B cell (primary cell): ENCODE results near the gene UBE2E3. TPM values are rescaled to one million over a fixed set of nuclear protein-coding genes. Genes with fewer than 3 reads are reported as not detected.

ENCODE experiments used
- ATAC-seq: fragments of 200-7000 bp; cut with Tn5 transposase; one replicate; pipeline ENCODE4 v1.10.0; 2021; ENCODE audit warnings: low read depth, mild to moderate bottlenecking, moderate number of reproducible peaks, moderate library complexity
- CTCF ChIA-PET: fragments of 350-600 bp; sonication (Branson Sonifier 250); formaldehyde crosslinking; loops from one replicate; lab custom pipeline; 2021; ENCODE audit warnings: antibody characterized with exemption, inconsistent platforms; lab: Charles Lee
- POLR2A ChIA-PET: fragments of 350-600 bp; sonication (Branson Sonifier 250); formaldehyde crosslinking; loops from one replicate; lab custom pipeline; 2021; ENCODE audit warnings: antibody characterized with exemption; lab: Charles Lee
- DNase-seq: peaks from one replicate; pipeline ENCODE4 v3.0.0; 2013
- H2AFZ ChIP-seq: 2 replicates; pipeline ENCODE4 v1.6.1; 2012; ENCODE audit warnings: mild to moderate bottlenecking, low read depth, low read length; ENCODE audit not compliant: insufficient read depth, poor library complexity, severe bottlenecking
- H3K27ac ChIP-seq, 2 donors: 1 replicate in 1 of 2; 2 replicates in 1 of 2; pipeline ENCODE4 v1.5.1; 2012 to 2013; ENCODE audit warnings: low read length in 2 of 2, mild to moderate bottlenecking in 2 of 2, moderate library complexity in 1 of 2
- H3K27me3 ChIP-seq, 4 experiments: fragments of 200-600 bp in 1 of 4; sonication (generic) in 1 of 4; replicated peaks in 1 of 4; 1 replicate in 2 of 4; 2 replicates in 2 of 4; pipeline versions ENCODE4 v1.6.1 to v1.7.0; 2013 to 2016; ENCODE audit warnings: low read length in 3 of 4, mild to moderate bottlenecking in 2 of 4, mixed read lengths in 1 of 4, moderate library complexity in 1 of 4; ENCODE audit not compliant: insufficient read depth in 4 of 4, control insufficient read depth in 3 of 4; ENCODE audit errors: control extremely low read depth in 1 of 4
- H3K36me3 ChIP-seq, 2 experiments: replicated peaks in 1 of 2; 1 replicate in 1 of 2; 2 replicates in 1 of 2; pipeline versions ENCODE4 v1.6.1 to v1.7.1; 2013; ENCODE audit warnings: low read length in 1 of 2; ENCODE audit not compliant: insufficient read depth in 2 of 2, control insufficient read depth in 1 of 2; ENCODE audit errors: control extremely low read depth in 1 of 2, extremely low read depth in 1 of 2
- H3K4me1 ChIP-seq, 2 donors: fragments of 200-600 bp in 1 of 2; sonication (generic) in 1 of 2; 1 replicate in 1 of 2; 2 replicates in 1 of 2; pipeline versions ENCODE4 v1.5.1 to v1.6.1; 2013 to 2017; ENCODE audit warnings: low read length in 2 of 2; ENCODE audit not compliant: control insufficient read depth in 2 of 2, insufficient read depth in 2 of 2
- H3K4me2 ChIP-seq: replicated peaks from 2 replicates; pipeline ENCODE3; 2012; ENCODE audit warnings: mild to moderate bottlenecking, low read depth, low read length; ENCODE audit not compliant: poor library complexity, severe bottlenecking
- H3K4me3 ChIP-seq, 5 experiments: fragments of 200-600 bp in 1 of 5; sonication (generic) in 1 of 5; 1 replicate in 3 of 5; 2 replicates in 2 of 5; pipeline versions ENCODE4 v1.5.1 to v1.7.0; 2011 to 2016; ENCODE audit warnings: low read length in 4 of 5, mild to moderate bottlenecking in 4 of 5, low read depth in 2 of 5, control low read depth in 1 of 5, moderate library complexity in 1 of 5; ENCODE audit not compliant: insufficient read depth in 1 of 5; ENCODE audit errors: control extremely low read depth in 1 of 5, extremely low read depth in 1 of 5
- H3K79me2 ChIP-seq: fragments of 200-600 bp; sonication (generic); one replicate; pipeline ENCODE4 v1.6.0; 2016; ENCODE audit warnings: low read length; ENCODE audit not compliant: control insufficient read depth, insufficient read depth
- H3K9ac ChIP-seq: fragments of 200-600 bp; sonication (generic); 2 replicates; pipeline ENCODE4 v1.6.1; 2017; ENCODE audit warnings: mild to moderate bottlenecking, low read length, moderate library complexity
- H3K9me3 ChIP-seq, 3 donors: one replicate each; pipeline versions ENCODE4 v1.6.1 to v1.7.1; 2013; ENCODE audit warnings: low read length in 2 of 3; ENCODE audit not compliant: control insufficient read depth in 2 of 3, insufficient read depth in 1 of 3; ENCODE audit errors: control extremely low read depth in 1 of 3
- H4K20me1 ChIP-seq: 2 replicates; pipeline ENCODE4 v1.6.0; 2012; ENCODE audit warnings: mild to moderate bottlenecking, low read length; ENCODE audit not compliant: insufficient read depth, control insufficient read depth, poor library complexity, severe bottlenecking
- H3K27ac Mint-ChIP-seq: one replicate; pipeline ENCODE4 v1.8.0; 2021; ENCODE audit warnings: mixed read lengths
- H3K27me3 Mint-ChIP-seq: one replicate; pipeline ENCODE4 v1.8.0; 2021; ENCODE audit warnings: mixed read lengths
- H3K4me1 Mint-ChIP-seq: one replicate; pipeline ENCODE4 v1.8.0; 2021; ENCODE audit warnings: mixed read lengths
- H3K4me3 Mint-ChIP-seq: one replicate; pipeline ENCODE4 v1.8.0; 2021; ENCODE audit warnings: mixed read lengths
- H3K9me3 Mint-ChIP-seq: one replicate; pipeline ENCODE4 v1.8.0; 2022; ENCODE audit warnings: mixed read lengths; ENCODE audit not compliant: insufficient read depth
- CTCF ChIP-seq: fragments of 200-600 bp; IDR thresholded peaks from one replicate; pipeline ENCODE4 v1.8.0; 2022; ENCODE audit warnings: antibody characterized with exemption, mild to moderate bottlenecking
- EZH2 ChIP-seq: IDR thresholded peaks from 2 replicates; pipeline ENCODE4 v1.6.1; 2012; ENCODE audit warnings: borderline replicate concordance, low read depth, mild to moderate bottlenecking, moderate library complexity, low read length; ENCODE audit not compliant: insufficient read depth, poor library complexity, severe bottlenecking
- WGBS: methylation state at CpG from one replicate; pipeline ENCODE4 v1.1.5; 2013; ENCODE audit warnings: missing lambda C conversion rate; ENCODE audit not compliant: insufficient coverage; 5-methylcytosine and 5-hydroxymethylcytosine counted together
- intact Hi-C: fragments of 100-400 bp; cut with micrococcal nuclease; formaldehyde crosslinking; loops from one replicate; pipeline ENCODE4 v1.10.0; 2022
- polyA plus RNA-seq: library from polyadenylated mRNA; depleted of rRNA; stranded (reverse); fragments of >200 nt; gene quantifications from 2 replicates; pipeline ENCODE4 v1.2.3, GENCODE V29; 2012
- total RNA-seq, 2 donors: library from RNA; stranded (reverse); fragments of 120-200 nt in 1 of 2; gene quantifications; 1 replicate in 1 of 2; 2 replicates in 1 of 2; pipeline versions ENCODE4 v1.2.3 to v1.2.4, GENCODE V29; 2013 to 2022

Gene UBE2E3
- total and polyA plus RNA-seq, 2 donors (not counting 1 experiment from before 2014, with no cell fraction given), result 26.7 to 31.6 TPM

GRCh38 chr2:181070119-181070835 is 89.9 kb downstream of the UBE2E3 start:
- CTCF ChIA-PET, result interaction anchor here (0.5 to 2.1 kb wide), 4 partner anchors 12 to 945 kb away, joined by 3 to 7 read pairs (median 6); no protein-coding TSS in a partner anchor
- intact Hi-C loops, result no loop called here
- Mint-ChIP-seq H3K27ac (no peak overlapping the region), H3K27me3 (no peaks in the 10 kb centered on the region), H3K4me1 (peaks cover 3% of the 10 kb centered on the region), H3K4me3 (no peak overlapping the region), H3K9me3 (no peaks in the 10 kb centered on the region)
- Histone ChIP-seq H3K27me3 (no peaks in the 10 kb centered on the region), H3K9ac (no peak overlapping the region), H2AFZ (no peak overlapping the region), H4K20me1 (no peaks in the 10 kb centered on the region), H3K9me3 (no peaks in the 10 kb centered on the region), H3K27ac (no peak overlapping the region), H3K4me3 (no peak overlapping the region), H3K79me2 (no peaks in the 10 kb centered on the region), H3K36me3 (peaks cover 1 to 3% of the 10 kb centered on the region in 2 experiments), H3K4me2 (no peak overlapping the region), H3K4me1 (no peaks in the 10 kb centered on the region)
- WGBS, result 60% methylated on average over 2 of the region's 2 CpGs
- ATAC-seq, result no peak
- no peak for DNase-seq
- no peak for TF ChIP-seq CTCF
- no peak for TF ChIP-seq EZH2
- POLR2A ChIA-PET, result no interaction called here

- no peak overlapping the region for H3K4me2 ChIP-seq
- H3K27me3 Mint-ChIP-seq, result no peaks in the 10 kb centered on the region
- TF ChIP-seq CTCF (no peak), EZH2 (no peak)
- intact Hi-C loops, result no loop called here
- no peak overlapping the region for H3K27ac ChIP-seq
- no peaks in the 10 kb centered on the region for H3K9me3 ChIP-seq
- ChIA-PET POLR2A (no interaction called here), CTCF (interaction anchor here (0.8 to 2.1 kb wide), 3 partner anchors 12 to 945 kb away, joined by 3 to 7 read pairs (median 5); no protein-coding TSS in a partner anchor)
- no peak overlapping the region for H2AFZ ChIP-seq
- H3K9ac ChIP-seq, result no peak overlapping the region
- peaks cover 0 to 1% of the 10 kb centered on the region in 2 experiments for H3K36me3 ChIP-seq
- no peaks in the 10 kb centered on the region for H3K79me2 ChIP-seq
- H3K27me3 ChIP-seq, result no peaks in the 10 kb centered on the region
- 80% methylated on average over 4 of the region's 5 CpGs for WGBS
- DNase-seq, result no peak
- no peaks in the 10 kb centered on the region for H3K9me3 Mint-ChIP-seq
- no peak overlapping the region for H3K4me3 ChIP-seq
- ATAC-seq, result no peak
- peaks cover 3% of the 10 kb centered on the region for H3K4me1 Mint-ChIP-seq
- no peaks in the 10 kb centered on the region for H4K20me1 ChIP-seq
- no peaks in the 10 kb centered on the region for H3K4me1 ChIP-seq
- no peak overlapping the region for H3K27ac Mint-ChIP-seq
- no peak overlapping the region for H3K4me3 Mint-ChIP-seq
Measured at GRCh38 chr2:181070836-181071200, 90.4 kb downstream of the UBE2E3 start.
